NCI-H82 (cell line): ENCODE results near the gene CX3CL1.
"Not testable (repeated sequence)": the region's sequence is repeated elsewhere in the genome, so short reads cannot be mapped to it uniquely, and the experiment has no call there.

Experiments used
- DNase-seq: peaks from one replicate; lab custom pipeline; 2025; lab: John Stamatoyannopoulos, UW

The CX3CL1 gene

GRCh38 chr16:57357330-57358085, 14.8 kb upstream of the CX3CL1 start:
- no peak for DNase-seq

- DNase-seq = no peak
Observed at GRCh38 chr16:57358086-57358420, 14.2 kb upstream of the CX3CL1 start.

DNA sequence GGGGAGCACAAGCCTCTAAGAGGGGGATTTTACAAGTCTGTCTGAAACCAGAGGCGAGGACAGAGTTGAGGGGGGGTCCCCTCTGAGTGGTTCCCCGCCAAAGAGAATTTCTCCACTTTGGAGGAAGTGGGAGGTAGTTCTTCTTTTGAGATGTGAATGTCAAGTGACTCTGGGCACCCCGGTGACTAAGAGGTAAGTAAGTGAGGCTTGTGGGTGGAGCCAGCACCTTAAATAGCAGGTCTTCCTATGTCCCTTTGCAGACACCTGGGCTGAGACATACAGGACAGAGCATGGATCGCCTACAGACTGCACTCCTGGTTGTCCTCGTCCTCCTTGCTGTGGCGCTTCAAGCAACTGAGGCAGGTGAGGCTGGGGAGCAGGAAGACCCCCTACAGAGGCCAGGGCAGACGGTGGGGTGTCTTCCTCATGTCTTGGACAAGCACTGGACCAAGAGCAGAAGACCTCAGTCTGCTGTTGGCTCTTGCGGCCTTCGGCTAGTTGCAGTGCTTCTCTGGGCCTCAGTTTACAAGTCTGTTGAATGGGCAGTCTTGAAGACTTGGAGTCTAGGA, 13.7 kb upstream of the CX3CL1 start, which contains the start of gene CCL22:
TSS of gene CCL22 (plus strand) at position 257 of the 569 bp plus-strand sequence. CDS start at position 291, 34 bp downstream.
- DNase-seq = no peak

DNA sequence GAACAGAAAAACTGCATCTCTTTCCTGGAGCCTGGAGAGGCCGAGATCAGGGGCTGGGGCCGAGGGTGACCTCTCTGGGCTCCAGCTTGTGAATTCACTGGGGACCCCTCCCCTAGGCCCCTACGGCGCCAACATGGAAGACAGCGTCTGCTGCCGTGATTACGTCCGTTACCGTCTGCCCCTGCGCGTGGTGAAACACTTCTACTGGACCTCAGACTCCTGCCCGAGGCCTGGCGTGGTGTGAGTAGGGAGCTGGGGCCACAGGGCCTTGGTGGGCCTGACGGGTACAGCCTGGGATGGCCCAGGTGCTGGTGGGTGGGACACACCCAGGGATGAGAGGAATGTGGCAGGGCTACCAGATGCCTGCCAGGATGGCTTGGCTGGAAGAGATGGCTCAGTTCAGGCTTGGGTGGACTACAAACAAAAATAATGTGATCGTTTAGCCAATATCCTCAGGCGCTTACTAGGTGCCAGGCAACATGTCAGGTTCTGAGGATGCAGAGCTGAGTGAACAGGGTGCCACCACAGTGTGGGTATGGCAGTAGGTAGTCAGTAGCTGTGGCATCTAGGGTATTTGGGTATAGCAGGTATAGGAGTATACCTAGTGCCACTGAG, 11.9 kb upstream of the CX3CL1 start:
- no peak for DNase-seq

- no peak for DNase-seq
Observed at GRCh38 chr16:57361404-57361803, 10.9 kb upstream of the CX3CL1 start.

DNA sequence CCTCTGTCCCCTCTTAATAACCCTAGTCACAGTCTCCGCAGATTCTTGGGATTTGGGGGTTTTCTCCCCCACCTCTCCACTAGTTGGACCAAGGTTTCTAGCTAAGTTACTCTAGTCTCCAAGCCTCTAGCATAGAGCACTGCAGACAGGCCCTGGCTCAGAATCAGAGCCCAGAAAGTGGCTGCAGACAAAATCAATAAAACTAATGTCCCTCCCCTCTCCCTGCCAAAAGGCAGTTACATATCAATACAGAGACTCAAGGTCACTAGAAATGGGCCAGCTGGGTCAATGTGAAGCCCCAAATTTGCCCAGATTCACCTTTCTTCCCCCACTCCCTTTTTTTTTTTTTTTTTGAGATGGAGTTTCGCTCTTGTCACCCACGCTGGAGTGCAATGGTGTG, 8.1 kb upstream of the CX3CL1 start:
- no peak for DNase-seq

- no peak for DNase-seq
Observed at GRCh38 chr16:57366544-57367040, 5.7 kb upstream of the CX3CL1 start.

DNA sequence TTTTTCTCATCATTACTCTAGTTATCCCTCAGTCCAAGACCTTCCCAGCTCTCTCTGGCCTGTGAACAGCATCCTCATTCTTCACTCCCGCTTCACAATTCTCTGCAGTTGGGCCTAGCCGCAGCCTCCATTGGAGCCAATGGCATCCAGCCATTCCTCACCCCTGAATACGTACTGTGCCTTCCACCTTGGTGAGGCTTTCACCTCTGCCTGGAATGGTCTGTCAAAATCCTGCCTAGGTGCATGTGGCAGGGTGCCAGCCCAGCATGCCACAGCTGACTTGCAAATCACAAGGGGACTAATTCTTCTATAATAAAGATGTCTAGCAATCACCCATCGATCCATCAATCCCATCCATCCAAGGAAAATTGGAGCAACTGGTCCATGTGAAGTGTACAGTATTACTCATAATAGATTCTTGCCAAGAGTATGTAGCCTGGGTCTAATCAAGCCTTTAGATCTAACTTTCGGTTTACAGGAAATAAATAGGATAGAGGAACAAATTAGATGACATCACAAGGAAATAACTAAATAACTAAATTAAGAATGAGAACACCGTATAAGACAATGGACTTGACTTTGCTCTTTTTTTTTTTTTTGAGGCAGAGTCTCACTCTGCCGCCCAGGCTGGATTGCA, 5.1 kb upstream of the CX3CL1 start:
- no peak for DNase-seq

DNA sequence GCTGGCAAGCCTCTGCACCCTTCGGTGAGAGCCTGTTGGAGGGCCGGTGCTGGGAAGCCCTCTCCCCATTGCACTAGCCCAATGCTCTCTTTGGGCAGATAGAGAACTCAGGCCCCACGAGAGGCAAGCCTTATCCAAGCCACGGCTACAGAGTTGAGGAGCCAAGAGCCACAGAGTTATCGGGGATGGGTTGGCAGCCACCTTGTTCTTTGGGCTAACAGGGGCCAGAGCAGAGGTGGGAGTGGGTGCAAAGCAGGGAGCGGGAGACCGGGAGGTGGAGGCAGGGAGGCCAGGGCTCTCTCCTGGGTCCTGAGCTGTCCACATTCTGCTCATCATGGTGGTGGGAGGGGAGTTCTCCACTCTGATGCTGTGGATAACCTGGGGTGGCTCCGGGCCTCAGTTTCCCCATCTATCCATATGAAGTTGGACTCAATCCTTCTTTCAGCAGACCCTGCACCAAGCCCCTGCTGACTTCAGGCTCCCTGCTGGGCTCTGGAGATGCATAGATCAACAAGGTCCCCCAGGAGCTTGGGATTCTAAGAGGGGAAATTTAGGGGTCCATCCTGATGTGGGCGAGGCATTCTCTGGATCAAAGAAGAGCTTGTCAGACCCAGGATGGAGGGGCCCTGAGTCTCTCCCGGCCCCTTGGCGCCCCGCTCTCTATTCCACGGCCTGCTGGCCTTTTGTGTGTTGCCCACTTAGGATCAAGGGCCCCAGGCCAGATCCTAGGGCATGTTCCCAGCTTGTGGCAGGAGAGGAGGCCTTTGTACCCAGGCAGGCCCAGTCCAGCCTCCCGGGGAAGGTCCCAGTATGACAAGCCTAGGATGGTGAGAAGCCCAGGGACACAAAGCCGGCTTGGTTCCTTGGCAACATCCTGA, 557 bp upstream of the CX3CL1 start:
- DNase-seq = no peak

GRCh38 chr16:57373117-57373947, 1.0 kb downstream of the CX3CL1 start:
- no peak for DNase-seq

GRCh38 chr16:57374067-57374534, 1.8 kb downstream of the CX3CL1 start:
- DNase-seq = no peak

DNA sequence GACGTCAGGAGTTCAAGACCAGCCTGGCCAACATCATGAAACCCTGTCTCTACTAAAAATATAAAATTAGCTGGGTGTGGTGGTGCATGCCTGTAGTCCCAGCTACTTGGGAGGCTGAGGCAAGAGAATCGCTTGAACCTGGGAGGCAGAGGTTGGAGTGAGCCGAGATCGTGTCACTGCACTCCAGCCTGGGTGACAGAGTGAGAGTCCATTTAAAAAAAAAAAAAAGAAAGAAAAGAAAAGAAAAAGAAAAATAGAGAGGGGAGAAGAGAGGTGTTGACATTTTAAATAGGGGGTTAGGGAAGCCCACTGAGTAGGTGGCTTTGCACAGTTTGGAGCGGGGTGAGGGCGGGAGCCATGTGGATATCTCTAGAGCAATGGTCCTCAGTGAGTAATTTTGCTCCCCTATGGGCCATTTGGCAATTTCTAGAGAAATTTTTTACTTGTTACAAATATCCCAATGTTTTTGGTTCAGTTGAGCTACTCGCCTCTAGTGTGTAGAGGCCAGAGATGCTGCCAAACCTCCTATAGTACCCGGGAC, 2.7 kb downstream of the CX3CL1 start:
- not testable (repeated sequence) for DNase-seq

- no peak for DNase-seq
Observed at GRCh38 chr16:57376313-57376818, 4.1 kb downstream of the CX3CL1 start.

- DNase-seq = no peak
Observed at GRCh38 chr16:57377080-57377841, 5.0 kb downstream of the CX3CL1 start.

- DNase-seq = no peak
Observed at GRCh38 chr16:57379579-57379978, 7.3 kb downstream of the CX3CL1 start.

DNA sequence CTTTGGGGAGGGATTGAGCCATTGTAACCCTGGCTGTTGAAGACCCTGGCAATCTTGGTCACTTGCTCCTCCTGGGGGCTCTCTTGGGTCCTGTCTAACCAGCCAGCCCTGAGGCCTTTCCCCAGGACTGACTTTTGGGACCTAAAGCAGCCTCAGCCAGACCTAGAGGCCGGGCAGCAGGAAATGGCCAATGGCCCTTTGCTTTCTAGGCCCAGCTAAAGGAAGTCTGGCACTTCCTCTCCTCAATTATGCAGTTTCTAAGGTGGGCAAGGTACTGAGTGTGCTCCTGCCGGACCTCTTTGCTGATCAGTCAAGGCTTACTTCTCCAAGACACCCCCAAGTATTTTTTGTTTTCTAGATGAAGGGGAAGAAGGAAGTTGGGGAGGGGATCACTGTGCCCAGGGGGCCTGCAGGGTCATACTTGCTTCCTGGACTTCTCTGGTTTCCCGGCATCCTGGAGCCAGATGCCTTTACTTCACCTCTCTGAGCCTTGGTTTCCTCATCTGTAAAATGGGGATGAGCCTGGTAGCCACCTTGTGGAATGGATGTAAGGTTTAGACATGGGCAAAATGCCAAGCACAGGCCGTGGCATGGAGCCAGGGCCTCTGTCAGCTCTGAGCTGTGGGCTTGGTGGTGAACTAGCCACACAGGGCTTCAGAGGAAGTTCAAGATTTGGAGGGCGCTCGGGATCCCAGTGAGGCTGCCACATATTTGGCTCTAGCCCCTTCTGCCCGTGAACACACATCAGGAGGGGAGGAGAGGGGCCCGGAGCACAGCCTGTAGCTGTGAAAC, 8.6 kb downstream of the CX3CL1 start:
- DNase-seq = no peak

GRCh38 chr16:57381791-57382534, 9.7 kb downstream of the CX3CL1 start:
- no peak for DNase-seq
